GM21723 (cell line): ENCODE measurements around the gene MIA2.

ENCODE experiments used
- ATAC-seq: cut with Tn5 transposase; IDR thresholded peaks from one replicate; pipeline ENCODE4 v1.9.1; 2021; ENCODE audit warnings: mild to moderate bottlenecking, moderate library complexity; ENCODE audit not compliant: unreplicated experiment

Gene MIA2

DNA sequence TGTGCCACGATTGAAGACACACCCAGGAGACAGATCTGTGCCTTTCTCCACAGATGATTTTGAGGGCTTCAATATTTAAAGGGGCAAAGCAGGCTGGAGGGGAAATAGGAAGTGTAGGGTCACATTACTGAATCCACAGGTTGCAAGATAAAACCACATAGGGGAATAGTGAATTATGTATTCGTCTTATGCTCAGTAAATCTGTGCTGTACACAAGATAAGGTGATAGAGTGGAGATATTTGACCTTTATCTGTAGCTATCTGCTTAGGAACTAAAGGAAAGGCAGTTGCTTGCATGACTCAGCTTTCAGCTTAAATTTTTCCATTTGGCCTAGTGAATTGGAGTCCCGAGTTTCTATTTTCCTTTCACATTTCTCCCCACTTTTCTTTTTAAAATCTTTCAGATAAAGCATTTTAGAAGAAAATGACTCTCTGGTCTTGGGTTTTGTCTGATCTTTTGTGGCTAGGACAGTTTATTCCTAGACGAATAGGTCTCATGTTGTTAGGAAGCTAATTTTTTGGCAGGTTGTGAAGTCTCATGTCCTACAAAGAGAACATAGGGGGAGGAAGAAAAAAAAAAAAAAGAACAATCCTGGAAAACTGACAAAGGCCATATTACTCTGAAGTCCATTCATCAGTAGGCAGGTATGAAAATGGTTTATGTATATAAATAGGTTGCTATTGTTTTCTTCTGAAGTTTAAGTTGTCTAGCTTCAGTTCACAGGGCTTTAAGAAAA lies 143.1 kb downstream of the MIA2 start:
- no peak for ATAC-seq

DNA sequence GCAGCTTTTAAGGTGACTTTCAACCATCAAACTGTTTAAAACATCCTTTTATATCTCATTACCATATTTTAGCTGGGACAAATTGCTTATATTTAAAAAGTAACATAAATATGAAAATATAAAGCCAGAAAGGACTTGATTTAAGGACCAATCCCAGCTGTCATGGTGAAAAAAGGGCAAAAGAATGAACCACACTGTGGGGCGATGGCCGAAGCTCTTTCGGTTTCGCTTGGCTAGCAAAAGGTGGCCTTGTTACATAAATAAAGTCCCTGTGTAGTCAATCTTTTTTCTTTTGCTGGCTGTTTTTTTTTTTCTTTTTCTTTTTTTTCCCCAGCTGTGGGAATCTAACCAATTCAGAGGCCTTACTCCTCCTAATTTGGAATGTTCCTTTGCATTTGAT lies 147.7 kb downstream of the MIA2 start:
- ATAC-seq = no peak

GRCh38 chr14:39382463-39382862 lies 148.7 kb downstream of the MIA2 start:
- ATAC-seq = no peak

DNA sequence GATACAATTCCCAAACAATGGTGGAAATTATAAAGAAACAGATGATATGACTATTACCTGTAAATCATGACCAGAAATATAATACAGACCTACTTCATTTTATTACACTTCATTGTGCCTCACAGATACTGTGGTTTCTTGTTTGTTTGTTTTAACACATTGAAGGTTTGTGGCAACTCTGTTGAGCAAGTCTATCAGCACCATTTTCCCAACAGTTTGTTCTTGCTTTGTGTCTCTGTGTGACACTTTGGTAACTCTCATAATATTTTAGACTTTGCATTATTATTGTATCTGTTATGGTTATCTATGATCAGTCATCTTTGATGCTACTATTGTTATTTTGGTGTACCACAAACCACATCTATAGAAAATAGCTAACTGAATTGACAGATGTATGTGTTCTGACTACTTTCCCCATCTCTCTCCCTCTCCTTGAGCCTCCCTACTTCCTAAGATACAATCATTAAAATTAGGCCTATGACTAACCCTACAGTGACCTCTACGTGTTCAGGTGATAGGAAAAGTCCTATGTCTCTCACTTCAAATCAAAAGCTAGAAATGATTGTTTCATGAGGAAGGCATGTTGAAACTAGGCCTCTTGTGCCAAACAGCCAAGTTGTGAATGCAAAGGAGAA lies 149.4 kb downstream of the MIA2 start:
- ATAC-seq = peak; percentile 58

GRCh38 chr14:39383741-39384140 lies 150.0 kb downstream of the MIA2 start:
- ATAC-seq = peak; percentile 22

DNA sequence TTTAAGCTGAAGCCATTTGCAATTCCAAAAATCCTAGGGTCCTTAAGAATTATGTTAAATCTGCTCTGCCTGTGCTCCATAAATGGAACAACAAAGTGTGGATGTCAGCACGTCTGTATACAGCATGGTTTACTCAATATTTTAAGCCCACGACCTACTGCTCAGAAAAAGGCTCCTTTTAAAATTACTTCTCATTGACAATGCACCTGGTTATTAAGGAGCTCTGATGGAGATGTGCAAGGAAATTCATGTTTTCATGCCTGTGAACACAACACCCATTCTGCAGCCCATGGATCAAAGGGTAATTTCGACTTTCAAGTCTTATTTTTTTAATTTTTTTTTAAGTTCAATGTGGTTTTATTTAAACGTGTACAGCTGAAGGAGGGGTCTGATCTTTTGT lies 150.5 kb downstream of the MIA2 start:
- ATAC-seq = no peak

DNA sequence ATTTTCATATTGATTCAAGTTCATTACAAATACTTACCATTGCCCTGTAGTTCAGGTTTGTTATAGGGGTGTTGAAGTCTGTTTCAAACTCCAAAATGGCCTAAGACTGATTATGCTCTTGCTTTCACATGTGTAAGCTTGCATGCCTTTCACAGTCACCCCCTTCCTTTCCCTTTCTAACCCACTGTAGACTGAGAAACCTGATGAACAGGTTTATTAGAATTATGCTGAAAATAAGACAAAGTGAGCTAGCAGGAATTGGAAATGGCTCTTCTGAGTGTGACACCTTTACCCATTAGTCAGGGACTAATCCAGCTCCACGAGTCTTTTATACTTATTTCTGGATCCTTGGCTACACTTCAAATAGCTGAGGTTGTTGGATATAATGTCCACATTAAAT lies 159.6 kb downstream of the MIA2 start:
- no peak for ATAC-seq

GRCh38 chr14:39395555-39396254 lies 162.0 kb downstream of the MIA2 start:
- no peak for ATAC-seq

DNA sequence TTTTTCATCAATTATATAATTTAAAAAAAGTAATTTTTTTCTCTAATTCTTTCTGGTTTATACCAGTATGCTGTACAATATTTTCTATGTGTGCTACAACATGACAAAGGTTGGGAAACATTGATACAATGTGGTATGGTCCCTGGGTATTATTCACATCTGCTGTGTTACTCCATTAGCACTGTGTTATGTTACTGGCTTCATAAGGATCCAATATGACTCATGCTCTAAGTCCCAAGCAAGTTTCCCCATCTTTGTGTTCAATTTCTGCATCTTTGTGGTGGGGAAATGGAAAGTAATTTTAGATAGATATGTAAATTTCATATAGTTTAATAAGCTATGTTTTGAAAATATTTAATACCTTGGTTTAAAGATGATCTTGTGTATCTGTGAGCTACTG lies 162.7 kb downstream of the MIA2 start:
- ATAC-seq = no peak

GRCh38 chr14:39398382-39398781 lies 164.7 kb downstream of the MIA2 start:
- no peak for ATAC-seq

DNA sequence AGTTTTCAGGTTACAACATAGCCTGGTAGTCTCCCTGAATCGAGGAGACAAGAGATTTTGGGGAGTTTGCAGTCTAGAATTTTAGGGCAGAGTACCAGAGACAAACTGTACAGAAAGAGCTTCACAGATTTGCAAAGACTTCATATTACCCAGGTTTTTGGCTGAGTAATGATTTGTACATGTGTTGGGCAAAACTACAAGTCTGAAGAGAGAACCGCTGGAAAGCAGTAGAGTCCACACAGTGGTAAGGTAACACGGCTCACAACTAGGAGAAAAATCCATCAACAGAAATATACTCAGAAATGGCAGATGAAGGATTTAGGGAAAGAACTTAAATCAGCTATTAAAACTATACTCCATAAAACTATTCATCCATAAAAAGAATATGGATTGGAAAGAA lies 172.8 kb downstream of the MIA2 start:
- no peak for ATAC-seq

DNA sequence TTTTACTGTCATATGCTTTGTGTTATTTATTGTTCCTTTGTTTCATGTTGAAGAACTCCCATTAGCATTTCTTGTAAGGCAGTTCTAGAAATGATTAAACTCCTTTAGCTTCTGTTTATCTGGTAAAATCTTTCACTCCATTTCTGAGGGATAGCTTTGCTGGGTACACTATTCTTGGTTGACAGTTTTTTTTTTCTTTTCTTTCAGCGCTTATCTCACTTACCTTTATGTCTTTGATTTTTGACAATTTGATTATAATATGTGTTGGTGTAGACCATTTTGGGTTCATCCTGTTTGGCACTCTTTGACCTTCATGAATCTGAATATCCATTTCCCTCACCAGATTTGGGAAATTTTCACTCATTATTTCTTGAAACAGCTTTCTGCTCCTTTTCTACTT lies 182.4 kb downstream of the MIA2 start:
- no peak for ATAC-seq

DNA sequence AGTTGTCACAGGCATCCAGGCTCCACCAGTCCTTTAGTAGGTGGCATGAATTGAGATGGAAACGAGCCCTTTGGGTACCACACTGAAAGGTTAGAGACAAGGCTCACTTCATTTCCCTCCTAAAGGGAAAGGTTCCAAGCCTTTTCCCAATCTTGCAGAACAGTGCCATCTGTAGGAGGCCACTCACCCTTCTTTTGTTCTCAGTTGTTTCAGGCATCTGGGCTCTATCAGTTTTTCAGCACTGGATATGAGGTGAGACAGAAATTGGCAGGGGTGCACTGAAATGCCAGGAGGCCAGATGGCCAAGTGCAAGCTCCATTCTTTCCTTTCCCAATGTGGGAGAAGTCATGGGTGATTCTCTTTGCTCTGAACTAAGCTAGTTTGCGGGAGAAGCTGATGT lies 183.3 kb downstream of the MIA2 start:
- ATAC-seq = no peak

DNA sequence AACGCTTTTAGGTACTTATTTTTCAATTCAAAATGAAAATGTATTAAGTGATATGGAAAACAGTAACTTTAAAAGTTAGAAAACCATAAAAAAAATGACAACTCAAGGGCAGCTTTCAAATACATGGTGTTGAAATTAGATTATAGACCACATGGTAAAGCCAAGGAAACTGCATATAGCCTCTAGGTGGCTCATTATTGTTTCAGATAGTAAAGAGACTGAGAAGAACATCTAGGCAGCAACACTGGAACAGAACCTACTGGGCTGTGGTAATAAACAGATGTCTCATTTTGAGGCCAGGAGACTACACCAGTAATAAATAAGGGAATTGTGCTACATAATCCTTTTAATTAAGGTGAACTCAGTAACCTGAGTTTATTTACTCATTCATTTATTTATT lies 185.6 kb downstream of the MIA2 start:
- ATAC-seq = no peak

DNA sequence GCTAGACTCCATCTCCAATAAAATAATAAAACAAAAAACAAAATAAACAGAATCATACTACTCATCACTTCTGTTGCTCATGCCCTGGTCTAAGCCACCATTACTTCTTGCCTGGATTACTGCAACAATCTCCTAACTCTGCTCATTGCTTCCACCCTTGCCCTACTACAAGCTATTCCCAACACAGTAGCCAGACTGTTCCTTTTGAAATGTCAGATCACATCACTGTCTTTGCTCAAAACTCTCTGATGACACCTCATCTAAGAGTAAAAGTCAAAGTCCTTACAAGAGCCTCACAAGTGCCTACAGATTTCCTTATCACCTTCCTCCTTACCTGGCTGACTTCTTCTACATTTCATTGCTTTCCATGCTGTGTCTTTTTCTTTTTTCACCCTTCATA lies 188.5 kb downstream of the MIA2 start:
- no peak for ATAC-seq

DNA sequence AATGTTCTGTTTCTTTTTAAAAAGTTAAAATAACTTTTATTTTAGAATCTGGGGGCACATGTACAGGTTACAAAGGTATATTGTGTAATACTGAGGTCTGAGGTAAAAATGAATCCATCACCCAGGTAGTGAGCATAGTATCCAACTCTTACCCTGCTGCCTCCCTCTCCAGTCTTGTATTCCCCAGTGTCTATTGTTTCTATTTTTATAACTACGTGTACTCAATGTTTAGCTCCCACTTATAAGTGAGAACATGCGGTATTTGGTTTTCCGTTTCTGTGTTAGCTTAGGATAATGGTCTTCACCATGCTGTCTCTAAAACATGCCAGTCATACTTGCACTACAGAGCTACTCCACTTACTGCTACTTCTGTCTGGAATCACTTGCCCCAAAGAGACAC lies 190.1 kb downstream of the MIA2 start:
- ATAC-seq = no peak

DNA sequence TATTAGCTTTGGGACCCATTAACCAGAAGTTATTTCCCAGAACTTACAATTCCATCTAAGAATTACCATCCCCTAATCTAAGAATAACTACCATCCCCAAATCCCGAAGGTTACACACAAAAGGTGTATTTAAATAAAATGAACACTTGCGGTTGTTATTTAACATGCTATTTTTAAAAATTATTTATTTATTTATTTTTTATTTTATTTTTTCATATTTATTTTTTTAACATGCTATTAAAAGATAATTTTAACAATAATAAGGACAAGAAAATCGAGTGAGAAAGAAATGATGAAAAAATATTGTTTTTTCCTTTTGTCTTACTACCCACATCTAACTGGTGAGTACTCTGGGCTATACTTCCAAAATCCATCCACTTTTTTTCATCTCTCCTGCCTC lies 192.2 kb downstream of the MIA2 start:
- no peak for ATAC-seq

DNA sequence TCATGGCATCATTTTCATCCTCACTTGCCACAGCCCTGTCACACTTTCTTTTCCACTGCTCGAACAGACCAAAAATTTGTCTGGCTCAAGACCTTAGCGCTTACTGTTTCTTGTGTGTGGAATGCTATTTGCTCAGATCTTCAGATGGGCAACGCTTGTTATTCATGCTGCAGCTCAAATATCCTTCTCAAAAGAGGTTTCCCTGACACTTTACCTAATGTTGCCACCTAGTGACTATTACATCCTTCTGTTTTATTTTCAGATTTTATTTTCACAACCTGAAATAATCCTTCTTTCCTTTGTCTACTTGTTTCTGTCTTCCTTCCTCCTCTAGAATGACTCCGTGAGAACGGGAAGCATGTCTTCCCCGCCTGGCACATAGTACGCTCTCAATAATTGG lies 192.9 kb downstream of the MIA2 start:
- no peak for ATAC-seq

- ATAC-seq = no peak
Measured at GRCh38 chr14:39428118-39428517, 194.4 kb downstream of the MIA2 start.

DNA sequence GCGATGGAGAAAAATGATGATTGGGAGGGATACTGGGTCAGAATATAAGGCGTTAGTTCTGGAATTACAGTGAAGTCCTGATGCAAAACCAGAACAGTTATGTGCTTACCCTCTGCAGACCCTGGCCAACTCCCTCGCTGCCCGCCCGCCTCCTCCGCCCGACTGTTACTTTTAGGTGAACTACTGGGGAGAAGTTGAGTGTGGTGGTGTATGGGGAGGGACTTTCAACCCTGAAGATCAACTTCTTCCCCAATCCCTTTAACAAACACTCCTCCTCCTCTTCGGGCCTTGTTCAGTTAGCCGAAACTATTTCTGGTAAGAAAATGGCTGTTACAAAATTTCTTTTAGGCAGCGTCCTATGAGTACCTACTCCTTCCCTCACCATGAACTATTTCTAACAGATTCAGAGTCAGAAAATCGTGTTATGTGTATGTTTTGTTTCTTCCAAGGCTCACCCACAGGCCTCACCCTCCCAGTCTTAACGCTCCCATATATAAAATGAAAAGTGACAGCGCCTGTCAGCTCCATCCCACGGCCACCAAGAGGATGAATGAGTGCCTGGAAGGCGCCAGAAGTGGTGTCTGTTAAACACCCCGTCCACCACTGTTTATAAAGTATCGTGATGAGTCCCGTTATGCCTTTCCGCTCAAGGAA lies 197.2 kb downstream of the MIA2 start:
- ATAC-seq = no peak

- peak; percentile 30 for ATAC-seq
Measured at GRCh38 chr14:39431416-39432178, 197.9 kb downstream of the MIA2 start.
